GM18517 (cell line): ENCODE results near the gene PLPPR1.

Experiments
- ATAC-seq: cut with Tn5 transposase; IDR thresholded peaks from one replicate; pipeline ENCODE4 v1.9.1; 2021; ENCODE audit warnings: mild to moderate bottlenecking, moderate library complexity; ENCODE audit not compliant: unreplicated experiment

The PLPPR1 gene

GRCh38 chr9:101333926-101334702 lies 305.6 kb downstream of the PLPPR1 start:
- ATAC-seq = no peak

GRCh38 chr9:101336091-101336490 lies 307.6 kb downstream of the PLPPR1 start:
- no peak for ATAC-seq

- no peak for ATAC-seq
Observed at GRCh38 chr9:101337237-101337636, 308.7 kb downstream of the PLPPR1 start.

- no peak for ATAC-seq
Observed at GRCh38 chr9:101341958-101342357, 313.4 kb downstream of the PLPPR1 start.

GRCh38 chr9:101342595-101342994 lies 314.1 kb downstream of the PLPPR1 start:
- ATAC-seq = no peak

GRCh38 chr9:101350285-101350684 lies 321.8 kb downstream of the PLPPR1 start:
- no peak for ATAC-seq

- ATAC-seq = no peak
Observed at GRCh38 chr9:101352892-101353463, 324.5 kb downstream of the PLPPR1 start.

- ATAC-seq = no peak
Observed at GRCh38 chr9:101353683-101354082, 325.2 kb downstream of the PLPPR1 start.

- ATAC-seq = no peak
Observed at GRCh38 chr9:101354143-101354764, 325.7 kb downstream of the PLPPR1 start.

GRCh38 chr9:101354765-101355708 lies 326.5 kb downstream of the PLPPR1 start:
- no peak for ATAC-seq

- ATAC-seq = no peak
Observed at GRCh38 chr9:101356619-101357018, 328.1 kb downstream of the PLPPR1 start.

- ATAC-seq = no peak
Observed at GRCh38 chr9:101359679-101360078, 331.2 kb downstream of the PLPPR1 start.

- no peak for ATAC-seq
Observed at GRCh38 chr9:101360647-101361046, 332.1 kb downstream of the PLPPR1 start.

- ATAC-seq = no peak
Observed at GRCh38 chr9:101362450-101362849, 333.9 kb downstream of the PLPPR1 start.

- ATAC-seq = no peak
Observed at GRCh38 chr9:101365181-101365580, 336.7 kb downstream of the PLPPR1 start.

GRCh38 chr9:101366038-101366756 lies 337.7 kb downstream of the PLPPR1 start:
- no peak for ATAC-seq

GRCh38 chr9:101367323-101367722 lies 338.8 kb downstream of the PLPPR1 start:
- no peak for ATAC-seq

- ATAC-seq = no peak
Observed at GRCh38 chr9:101369286-101369685, 340.8 kb downstream of the PLPPR1 start.

GRCh38 chr9:101369884-101370531 lies 341.5 kb downstream of the PLPPR1 start:
- no peak for ATAC-seq

GRCh38 chr9:101371813-101372212 lies 343.3 kb downstream of the PLPPR1 start:
- ATAC-seq = no peak
